Lower leg skin (tissue), 3 donors: ENCODE results near the gene SS18L1.

Experiments
- CTCF ChIP-seq, 3 donors: fragments of 450-650 bp; IDR thresholded peaks; one replicate each; pipeline ENCODE4 v1.5.1; 2016; ENCODE audit warnings: antibody characterized with exemption in 3 of 3, mild to moderate bottlenecking in 3 of 3, moderate library complexity in 2 of 3
- POLR2A ChIP-seq, 2 donors: fragments of 450-650 bp; IDR thresholded peaks; one replicate each; pipeline ENCODE4 v1.6.1; 2016 to 2017; ENCODE audit warnings: antibody characterized with exemption in 2 of 2, mild to moderate bottlenecking in 1 of 2, moderate library complexity in 1 of 2

- TF ChIP-seq CTCF (IDR thresholded peaks at IDR 0.05) (no peak), POLR2A (IDR thresholded peaks at IDR 0.05) (no peak)
These were observed 2.5 kb upstream of the SS18L1 start for GRCh38 chr20:62141043-62141396.
